Body of pancreas (tissue), 4 donors: ENCODE measurements around the gene GSTO2.

Source experiments
- POLR2A ChIP-seq, 3 donors: fragments of 450-650 bp; IDR thresholded peaks; one replicate each; pipeline ENCODE4 v1.6.1; 2016; ENCODE audit warnings: antibody characterized with exemption in 3 of 3, mild to moderate bottlenecking in 2 of 3
- TF ChIP-seq, protein P1 (sequence below), 7 experiments: fragments of 450-650 bp in 4 of 7; fragments of 200-600 bp in 3 of 7; sonication (generic) in 3 of 7; IDR thresholded peaks; one replicate each; pipeline ENCODE4 v1.5.1; 2016 to 2019; ENCODE audit warnings: antibody characterized with exemption in 7 of 7

DNA sequence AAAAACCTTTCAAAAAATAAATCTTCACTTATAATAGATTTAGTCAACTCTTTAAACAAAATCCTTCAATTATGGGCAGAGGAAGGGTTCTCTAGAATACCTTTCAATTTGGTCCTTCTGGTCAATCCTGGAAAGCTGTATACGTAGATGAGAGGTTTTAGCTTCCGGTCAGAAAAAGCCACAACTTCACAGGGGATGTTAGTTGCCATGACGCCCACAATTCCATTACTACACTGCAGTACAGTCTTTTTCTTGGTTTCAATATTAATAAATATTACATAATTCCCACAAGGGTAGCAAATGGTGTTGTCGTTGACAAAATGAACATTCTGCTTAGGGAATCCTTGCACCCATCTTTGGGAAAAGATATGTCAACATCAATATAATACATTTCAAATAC lies 38.5 kb upstream of the GSTO2 start:
- TF ChIP-seq, protein P1, sequence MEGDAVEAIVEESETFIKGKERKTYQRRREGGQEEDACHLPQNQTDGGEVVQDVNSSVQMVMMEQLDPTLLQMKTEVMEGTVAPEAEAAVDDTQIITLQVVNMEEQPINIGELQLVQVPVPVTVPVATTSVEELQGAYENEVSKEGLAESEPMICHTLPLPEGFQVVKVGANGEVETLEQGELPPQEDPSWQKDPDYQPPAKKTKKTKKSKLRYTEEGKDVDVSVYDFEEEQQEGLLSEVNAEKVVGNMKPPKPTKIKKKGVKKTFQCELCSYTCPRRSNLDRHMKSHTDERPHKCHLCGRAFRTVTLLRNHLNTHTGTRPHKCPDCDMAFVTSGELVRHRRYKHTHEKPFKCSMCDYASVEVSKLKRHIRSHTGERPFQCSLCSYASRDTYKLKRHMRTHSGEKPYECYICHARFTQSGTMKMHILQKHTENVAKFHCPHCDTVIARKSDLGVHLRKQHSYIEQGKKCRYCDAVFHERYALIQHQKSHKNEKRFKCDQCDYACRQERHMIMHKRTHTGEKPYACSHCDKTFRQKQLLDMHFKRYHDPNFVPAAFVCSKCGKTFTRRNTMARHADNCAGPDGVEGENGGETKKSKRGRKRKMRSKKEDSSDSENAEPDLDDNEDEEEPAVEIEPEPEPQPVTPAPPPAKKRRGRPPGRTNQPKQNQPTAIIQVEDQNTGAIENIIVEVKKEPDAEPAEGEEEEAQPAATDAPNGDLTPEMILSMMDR (IDR thresholded peaks at IDR 0.05) = no peak
- TF ChIP-seq POLR2A (IDR thresholded peaks at IDR 0.05) = no peak
